Astrocyte (in vitro differentiated cells and primary cell): ENCODE results near the gene FRMD8. TPM values are rescaled to one million over a fixed set of nuclear protein-coding genes. Genes with fewer than 3 reads are reported as not detected.

Experiments
- DNase-seq: peaks from one replicate; pipeline ENCODE4 v3.0.0-alpha.2; 2010; ENCODE audit warnings: low read depth
- FAIRE-seq: peaks from 2 replicates; lab custom pipeline; 2011; peaks lifted over from hg19 to GRCh38; lab: Jason Lieb, UNC
- H2AFZ ChIP-seq: 2 replicates; pipeline ENCODE4 v1.6.0; 2012; ENCODE audit warnings: low read depth, low read length, inconsistent platforms
- H3K27ac ChIP-seq: 2 replicates; pipeline ENCODE4 v1.5.1; 2011; ENCODE audit warnings: low read depth, low read length, inconsistent platforms
- H3K27me3 ChIP-seq: 2 replicates; pipeline ENCODE4 v1.6.0; 2011; ENCODE audit warnings: low read length, inconsistent platforms; ENCODE audit not compliant: insufficient read depth
- H3K36me3 ChIP-seq: 2 replicates; pipeline ENCODE4 v1.5.1; 2011; ENCODE audit warnings: low read length, inconsistent platforms; ENCODE audit not compliant: insufficient read depth
- H3K4me1 ChIP-seq: 2 replicates; pipeline ENCODE4 v1.5.1; 2011; ENCODE audit warnings: low read length, inconsistent platforms; ENCODE audit not compliant: insufficient read depth
- H3K4me2 ChIP-seq: 2 replicates; pipeline ENCODE4 v1.6.0; 2012; ENCODE audit warnings: low read length, inconsistent platforms
- H3K4me3 ChIP-seq: 2 replicates; pipeline ENCODE4 v1.5.1; 2011; ENCODE audit warnings: low read depth, mild to moderate bottlenecking, low read length, inconsistent platforms; ENCODE audit not compliant: insufficient read depth
- H3K79me2 ChIP-seq: 2 replicates; pipeline ENCODE4 v1.6.0; 2012; ENCODE audit warnings: mild to moderate bottlenecking, low read length, inconsistent platforms; ENCODE audit not compliant: insufficient read depth
- H3K9ac ChIP-seq: 2 replicates; pipeline ENCODE4 v1.6.0; 2012; ENCODE audit warnings: mild to moderate bottlenecking, low read length, inconsistent platforms
- H3K9me3 ChIP-seq: 2 replicates; pipeline ENCODE4 v1.5.1; 2012; ENCODE audit warnings: low read depth, mild to moderate bottlenecking, low read length, inconsistent platforms; ENCODE audit not compliant: insufficient read depth
- H4K20me1 ChIP-seq: 2 replicates; pipeline ENCODE4 v1.6.0; 2012; ENCODE audit warnings: low read length, inconsistent platforms; ENCODE audit not compliant: insufficient read depth
- H3K27ac Mint-ChIP-seq: one replicate; pipeline ENCODE4 v1.8.0; 2021; ENCODE audit warnings: mild to moderate bottlenecking, mixed read lengths; ENCODE audit not compliant: unreplicated experiment
- H3K27me3 Mint-ChIP-seq: one replicate; pipeline ENCODE4 v1.8.0; 2021; ENCODE audit warnings: low read depth, mixed read lengths; ENCODE audit not compliant: unreplicated experiment
- H3K36me3 Mint-ChIP-seq: one replicate; pipeline ENCODE4 v1.8.0; 2021; ENCODE audit warnings: low read depth, mixed read lengths; ENCODE audit not compliant: unreplicated experiment
- H3K4me1 Mint-ChIP-seq: one replicate; pipeline ENCODE4 v1.8.0; 2021; ENCODE audit warnings: low read depth, mixed read lengths; ENCODE audit not compliant: unreplicated experiment
- H3K4me3 Mint-ChIP-seq: one replicate; pipeline ENCODE4 v1.8.0; 2021; ENCODE audit warnings: mild to moderate bottlenecking, moderate library complexity, mixed read lengths; ENCODE audit not compliant: unreplicated experiment
- H3K9me3 Mint-ChIP-seq: one replicate; pipeline ENCODE4 v1.8.0; 2021; ENCODE audit warnings: mild to moderate bottlenecking, mixed read lengths; ENCODE audit not compliant: unreplicated experiment
- CTCF ChIP-seq: IDR thresholded peaks from 2 replicates; pipeline ENCODE4 v1.5.1; 2011; ENCODE audit warnings: low read depth, mild to moderate bottlenecking, inconsistent platforms, low read length, moderate library complexity; ENCODE audit not compliant: insufficient read depth
- EZH2 ChIP-seq: IDR thresholded peaks from 2 replicates; pipeline ENCODE4 v1.6.1; 2012; ENCODE audit warnings: mild to moderate bottlenecking, low read length, inconsistent platforms; ENCODE audit not compliant: insufficient read depth
- total RNA-seq: library from RNA; stranded (reverse); gene quantifications from 2 replicates; pipeline ENCODE4 v1.2.1, GENCODE V29; 2021

FRMD8 gene
- total RNA-seq, 1 donor from 2014 or later: 61.2 TPM

- Histone ChIP-seq H3K4me2 (peak overlapping the region; percentile 94), H3K27me3 (no peaks in the 10 kb centered on the region), H3K9me3 (no peaks in the 10 kb centered on the region), H4K20me1 (peaks cover 85% of the 10 kb centered on the region), H3K4me1 (peaks cover 40% of the 10 kb centered on the region), H3K79me2 (peaks cover 98% of the 10 kb centered on the region), H3K36me3 (peaks cover 13% of the 10 kb centered on the region), H3K4me3 (peak overlapping the region; percentile 95), H3K27ac (peak overlapping the region; percentile 100), H2AFZ (no peak overlapping the region), H3K9ac (peak overlapping the region; percentile 96)
- TF ChIP-seq CTCF (no peak), EZH2 (no peak)
- H3K27me3 Mint-ChIP-seq: no peaks in the 10 kb centered on the region
- FAIRE-seq (no peak), DNase-seq (peak; percentile 86)
- peaks cover 1% of the 10 kb centered on the region for H3K9me3 Mint-ChIP-seq
- peak overlapping the region; percentile 92 for H3K4me3 Mint-ChIP-seq
- peaks cover 6% of the 10 kb centered on the region for H3K36me3 Mint-ChIP-seq
- H3K4me1 Mint-ChIP-seq: peaks cover 63% of the 10 kb centered on the region
- H3K27ac Mint-ChIP-seq: peak overlapping the region; percentile 88
Measured at GRCh38 chr11:65425971-65426838, 39.8 kb downstream of the FRMD8 start.

- Mint-ChIP-seq H3K4me1 (peaks cover 62% of the 10 kb centered on the region), H3K27me3 (no peaks in the 10 kb centered on the region), H3K4me3 (peak overlapping the region; percentile 92), H3K9me3 (peaks cover 1% of the 10 kb centered on the region), H3K36me3 (peaks cover 6% of the 10 kb centered on the region), H3K27ac (peak overlapping the region; percentile 88)
- peaks cover 98% of the 10 kb centered on the region for H3K79me2 ChIP-seq
- H3K9me3 ChIP-seq: no peaks in the 10 kb centered on the region
- H3K4me3 ChIP-seq: peak overlapping the region; percentile 95
- H3K27ac ChIP-seq: peak overlapping the region; percentile 100
- H3K27me3 ChIP-seq: no peaks in the 10 kb centered on the region
- H3K36me3 ChIP-seq: peaks cover 13% of the 10 kb centered on the region
- TF ChIP-seq EZH2 (no peak), CTCF (no peak)
- H3K4me1 ChIP-seq: peaks cover 33% of the 10 kb centered on the region
- H3K4me2 ChIP-seq: peak overlapping the region; percentile 94
- H3K9ac ChIP-seq: peak overlapping the region; percentile 96
- no peak overlapping the region for H2AFZ ChIP-seq
- peaks cover 93% of the 10 kb centered on the region for H4K20me1 ChIP-seq
- DNase-seq (peak; percentile 75), FAIRE-seq (no peak)
Measured at GRCh38 chr11:65426839-65427690, 40.6 kb downstream of the FRMD8 start.
